Stimulated activated CD4-positive, alpha-beta T cell treated with anti-CD3 and anti-CD28 coated beads, Interleukin-12 subunit alpha, Interleukin-12 subunit beta, amount 100 ng/mL, for 4 hours (primary cell): ENCODE results near the gene APOBEC4.

Experiments used
- DNase-seq: peaks from one replicate; pipeline ENCODE4 v3.0.0-alpha.2; 2020

The APOBEC4 gene

GRCh38 chr1:183600136-183600535, 53.0 kb downstream of the APOBEC4 start:
- no peak for DNase-seq

- no peak for DNase-seq
Observed at GRCh38 chr1:183598386-183598785, 54.7 kb downstream of the APOBEC4 start.

GRCh38 chr1:183597656-183598347, 55.3 kb downstream of the APOBEC4 start:
- no peak for DNase-seq

- DNase-seq, result no peak
Observed at GRCh38 chr1:183596500-183596899, 56.6 kb downstream of the APOBEC4 start.
